Right lobe of liver (tissue), 4 donors: ENCODE results near the gene CGB2.

Experiments used
- CTCF ChIP-seq, 4 donors: fragments of 200-600 bp in 3 of 4; fragments of 450-650 bp in 1 of 4; IDR thresholded peaks; one replicate each; pipeline versions ENCODE4 v1.5.1 to v1.8.0; 2016 to 2022; ENCODE audit warnings: antibody characterized with exemption in 4 of 4, mild to moderate bottlenecking in 2 of 4
- POLR2A ChIP-seq: fragments of 450-650 bp; IDR thresholded peaks from one replicate; pipeline ENCODE4 v1.6.1; 2017; ENCODE audit warnings: antibody characterized with exemption, mild to moderate bottlenecking
- donor health status: DM: no; HTN: no; CAD: no.
- donor health status: DM: no; HTN: no; CAD: no.
- donor health status: DM: no; HTN: yes; CAD: no.

DNA sequence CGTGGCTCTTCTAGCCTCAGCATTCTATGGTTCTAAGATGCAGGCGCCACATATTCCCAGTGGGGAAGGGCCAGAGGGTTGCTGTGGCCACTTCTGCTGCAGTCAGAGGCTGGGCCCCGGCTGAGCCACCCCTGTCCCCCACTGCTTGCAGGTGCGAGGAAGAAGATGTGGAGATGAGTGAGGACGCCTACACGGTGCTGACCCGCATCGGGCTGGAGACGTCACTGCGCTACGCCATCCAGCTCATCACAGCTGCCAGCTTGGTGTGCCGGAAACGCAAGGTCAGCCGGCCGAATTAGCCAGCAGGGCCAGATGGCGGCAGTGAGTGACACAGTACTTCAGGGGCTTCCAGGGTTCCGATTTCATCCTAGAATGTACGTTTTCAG is 16.8 kb upstream of the CGB2 start:
- TF ChIP-seq CTCF (IDR thresholded peaks at IDR 0.05) (no peak), POLR2A (no peak)
